WI38 (cell line): Measurements from ENCODE around the gene USP48.

ENCODE experiments used
- H3K4me3 ChIP-seq: 2 replicates; pipeline ENCODE4 v1.5.1; 2011; ENCODE audit warnings: low read depth, mild to moderate bottlenecking, control low read depth, low read length
- CTCF ChIP-seq: IDR thresholded peaks from 2 replicates; pipeline ENCODE4 v1.5.1; 2012; ENCODE audit warnings: low read depth, mild to moderate bottlenecking, control low read depth, low read length

USP48 gene

DNA sequence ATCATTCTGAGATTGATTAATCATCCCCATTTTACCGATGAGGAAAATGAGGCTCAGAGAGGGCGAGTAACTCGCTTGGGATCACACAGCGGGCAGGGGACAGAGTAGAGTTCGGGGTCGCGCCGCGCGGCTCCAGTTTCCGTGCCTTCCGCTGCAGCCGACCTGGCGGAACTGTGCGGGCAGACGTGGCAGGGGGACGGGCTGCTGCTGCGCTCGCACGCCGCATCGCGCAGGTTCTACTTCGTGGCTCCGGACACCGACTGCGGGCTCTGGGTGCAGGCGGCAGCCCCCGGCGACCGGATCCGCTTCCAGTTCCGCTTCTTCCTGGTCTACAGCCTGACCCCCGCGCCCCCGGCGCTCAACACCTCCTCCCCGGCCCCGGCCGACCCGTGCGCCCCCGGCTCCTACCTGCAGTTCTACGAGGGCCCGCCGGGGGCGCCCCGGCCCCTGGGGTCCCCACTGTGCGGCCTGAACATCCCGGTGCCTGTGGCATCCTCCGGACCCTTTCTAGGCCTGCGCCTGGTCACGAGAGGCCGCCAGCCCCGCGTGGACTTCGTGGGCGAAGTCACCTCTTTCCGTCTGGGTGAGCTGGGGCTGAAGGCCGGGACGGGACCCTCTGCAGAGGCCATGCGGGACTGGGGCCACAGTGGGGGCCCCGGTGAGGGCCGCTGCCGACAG is 31.4 kb upstream of the USP48 start:
- TF ChIP-seq CTCF, result peak; percentile 20; the same call in 1 of the 2 replicates
- H3K4me3 ChIP-seq, result no peak overlapping the region

DNA sequence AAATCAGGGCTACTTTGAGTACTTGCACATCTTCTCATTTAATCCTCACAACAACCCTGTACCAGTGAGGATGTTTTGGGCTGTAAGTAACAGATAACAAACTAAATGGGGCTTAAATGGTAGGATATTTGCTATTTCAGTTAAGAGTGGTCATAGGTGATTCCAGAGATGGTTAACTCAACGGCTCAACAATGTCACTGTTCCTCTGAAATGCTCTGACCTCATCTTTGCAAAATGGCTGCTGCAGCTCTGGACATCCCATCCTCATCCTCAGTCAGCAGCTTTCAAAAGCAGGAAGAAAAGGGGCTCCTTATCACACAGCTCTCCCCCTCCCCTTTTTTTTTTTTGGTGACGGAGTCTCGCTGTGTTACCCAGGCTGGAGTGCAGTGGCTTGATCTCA is 30.6 kb upstream of the USP48 start:
- TF ChIP-seq CTCF, result no peak
- H3K4me3 ChIP-seq, result no peak overlapping the region

- no peak for TF ChIP-seq CTCF
- H3K4me3 ChIP-seq, result no peak within 1 kb of the TSS
These were observed 28.9 kb upstream of the USP48 start, which contains the start of gene LDLRAD2 for GRCh38 chr1:21811875-21812305. Gene LDLRAD2, plus strand, starts transcription at chr1:21812265. Its CDS starts 187 bp downstream, at chr1:21812452.

GRCh38 chr1:21804536-21804935 is 21.6 kb upstream of the USP48 start:
- no peak for TF ChIP-seq CTCF
- no peak overlapping the region for H3K4me3 ChIP-seq

DNA sequence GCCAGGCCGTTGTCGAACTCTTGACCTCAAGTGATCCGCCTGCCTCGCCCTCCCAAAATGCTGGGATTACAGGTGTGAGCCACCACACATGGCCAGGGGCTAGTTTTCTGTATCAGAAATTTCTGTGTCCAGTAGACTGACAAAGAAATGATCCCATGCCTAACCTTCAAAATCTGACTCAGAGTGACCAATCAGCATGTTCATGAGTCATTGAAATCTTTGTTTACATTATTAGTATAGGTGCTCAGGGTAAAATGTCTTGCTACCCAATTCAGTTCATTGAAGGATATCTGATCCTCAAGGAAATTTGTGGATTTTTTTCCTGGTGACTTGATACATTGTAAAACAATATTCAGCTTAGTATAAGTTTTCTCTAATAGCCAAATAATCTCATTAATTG is 18.2 kb upstream of the USP48 start:
- no peak for TF ChIP-seq CTCF
- H3K4me3 ChIP-seq, result no peak overlapping the region

GRCh38 chr1:21799730-21800129 is 16.8 kb upstream of the USP48 start:
- no peak for TF ChIP-seq CTCF
- H3K4me3 ChIP-seq, result no peak overlapping the region

DNA sequence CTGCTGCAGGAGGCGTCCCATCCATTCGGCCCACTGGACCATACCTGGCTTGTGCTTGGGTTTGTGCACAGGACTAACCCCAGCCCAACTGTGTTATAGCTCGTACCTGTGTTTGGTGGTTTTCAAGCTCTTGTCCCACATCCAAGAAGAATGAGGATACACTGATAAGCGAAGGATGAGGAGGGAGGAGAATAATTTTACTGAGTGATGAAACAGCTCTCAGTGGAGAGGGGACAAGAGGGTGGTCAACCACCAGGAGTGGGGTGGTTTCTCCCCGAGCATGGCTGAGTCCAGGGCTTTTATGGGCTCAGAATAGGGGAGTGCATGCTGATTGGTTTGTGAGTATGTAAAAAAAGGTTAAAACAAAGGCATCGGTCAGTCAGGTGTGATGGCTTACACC is 12.1 kb upstream of the USP48 start:
- no peak for TF ChIP-seq CTCF

More for the DNA sequence above, 12.1 kb upstream of the USP48 start:
- H3K4me3 ChIP-seq, result no peak overlapping the region
